ENCODE data around the gene TRPM1.

TRPM1 gene

GRCh38 chr15:31024979-31025378, 76.5 kb downstream of the TRPM1 start:
- DNase-seq = peak; percentile 43 to 69
- H2AFZ ChIP-seq (ENCODE audit: insufficient read depth, low read length, poor library complexity) = no peak overlapping the region
- peak overlapping the region; percentile 34 for H3K14ac ChIP-seq (ENCODE audit: low read length)
- no peaks in the 10 kb centered on the region for H3K79me2 ChIP-seq (ENCODE audit: control insufficient read depth, insufficient read depth, low read length, poor library complexity)
- no peak overlapping the region for H3K4me3 ChIP-seq (ENCODE audit: low read depth, low read length)
- no peak overlapping the region for H2BK12ac ChIP-seq (ENCODE audit: low read length)
- H3K36me3 ChIP-seq (ENCODE audit: control insufficient read depth in 1 of 2, insufficient read depth in 2 of 2, low read length in 2 of 2) = no peaks in the 10 kb centered on the region
- H4K8ac ChIP-seq (ENCODE audit: low read depth, low read length) = no peak overlapping the region
- peaks cover 3% of the 10 kb centered on the region for H3K9me3 ChIP-seq (ENCODE audit: insufficient read depth, low read depth, low read length)
- H3K4ac ChIP-seq (ENCODE audit: low read depth, low read length) = no peak overlapping the region
- H2BK5ac ChIP-seq (ENCODE audit: low read depth, low read length, poor library complexity) = peak overlapping the region; percentile 84
- no peak overlapping the region for H2AK5ac ChIP-seq (ENCODE audit: low read length)
- no peak overlapping the region for H3K23ac ChIP-seq (ENCODE audit: low read length)
- peak overlapping the region; percentile 85 for H4K91ac ChIP-seq (ENCODE audit: low read depth, low read length)
- H3K4me1 ChIP-seq (ENCODE audit: control insufficient read depth in 1 of 2, insufficient read depth in 2 of 2, low read length in 2 of 2) = peaks cover 5 to 22% of the 10 kb centered on the region in 2 experiments
- H3K9ac ChIP-seq (ENCODE audit: low read length) = no peak overlapping the region
- no peak overlapping the region for H4K12ac ChIP-seq (ENCODE audit: low read depth, low read length)
- peak overlapping the region; percentile 61 for H2BK120ac ChIP-seq (ENCODE audit: insufficient read depth, low read length, poor library complexity)
- no peaks in the 10 kb centered on the region for H3K27me3 ChIP-seq (ENCODE audit: insufficient read depth, low read length)
- no peak overlapping the region for H3K18ac ChIP-seq (ENCODE audit: low read length)
- WGBS (ENCODE audit: extremely low coverage, insufficient coverage, insufficient read length) = no CpG with 5 or more reads among the region's 3 CpGs
- H3K79me1 ChIP-seq (ENCODE audit: low read length) = peaks cover 22% of the 10 kb centered on the region
- peak overlapping the region; percentile 17 for H3K4me2 ChIP-seq (ENCODE audit: low read length)
- peak overlapping the region; percentile 86 for H3K27ac ChIP-seq (ENCODE audit: low read depth, low read length)

GRCh38 chr15:31024330-31024729, 77.2 kb downstream of the TRPM1 start:
- H3K36me3 ChIP-seq (ENCODE audit: control insufficient read depth in 1 of 2, insufficient read depth in 2 of 2, low read length in 2 of 2) = no peaks in the 10 kb centered on the region
- H2AK5ac ChIP-seq (ENCODE audit: low read length) = no peak overlapping the region
- no peak overlapping the region for H3K4me3 ChIP-seq (ENCODE audit: low read depth, low read length)
- no peak overlapping the region for H4K91ac ChIP-seq (ENCODE audit: low read depth, low read length)
- peak overlapping the region; percentile 65 for H3K27ac ChIP-seq (ENCODE audit: low read depth, low read length)
- H3K79me1 ChIP-seq (ENCODE audit: low read length) = peaks cover 22% of the 10 kb centered on the region
- H2BK12ac ChIP-seq (ENCODE audit: low read length) = no peak overlapping the region
- peak; percentile 53 to 78 for DNase-seq
- no peak overlapping the region for H3K9ac ChIP-seq (ENCODE audit: low read length)
- no peak overlapping the region for H3K14ac ChIP-seq (ENCODE audit: low read length)
- H3K9me3 ChIP-seq (ENCODE audit: insufficient read depth, low read depth, low read length) = peaks cover 3% of the 10 kb centered on the region
- peaks cover 5 to 22% of the 10 kb centered on the region in 2 experiments for H3K4me1 ChIP-seq (ENCODE audit: control insufficient read depth in 1 of 2, insufficient read depth in 2 of 2, low read length in 2 of 2)
- H3K4ac ChIP-seq (ENCODE audit: low read depth, low read length) = no peak overlapping the region
- peak overlapping the region; percentile 48 for H3K4me2 ChIP-seq (ENCODE audit: low read length)
- H3K23ac ChIP-seq (ENCODE audit: low read length) = no peak overlapping the region
- no peaks in the 10 kb centered on the region for H3K27me3 ChIP-seq (ENCODE audit: insufficient read depth, low read length)
- H4K8ac ChIP-seq (ENCODE audit: low read depth, low read length) = no peak overlapping the region
- no peak overlapping the region for H3K18ac ChIP-seq (ENCODE audit: low read length)
- H2AFZ ChIP-seq (ENCODE audit: insufficient read depth, low read length, poor library complexity) = no peak overlapping the region
- no CpG with 5 or more reads among the region's 5 CpGs for WGBS (ENCODE audit: extremely low coverage, insufficient coverage, insufficient read length)
- no peak overlapping the region for H2BK5ac ChIP-seq (ENCODE audit: low read depth, low read length, poor library complexity)
- H2BK120ac ChIP-seq (ENCODE audit: insufficient read depth, low read length, poor library complexity) = no peak overlapping the region
- H4K12ac ChIP-seq (ENCODE audit: low read depth, low read length) = no peak overlapping the region
- no peaks in the 10 kb centered on the region for H3K79me2 ChIP-seq (ENCODE audit: control insufficient read depth, insufficient read depth, low read length, poor library complexity)

- Histone ChIP-seq H3K14ac (ENCODE audit: low read length) (peak overlapping the region; percentile 35), H3K27me3 (ENCODE audit: insufficient read depth, low read length) (no peaks in the 10 kb centered on the region)
Measured at GRCh38 chr15:31023841-31024240, 77.7 kb downstream of the TRPM1 start.

GRCh38 chr15:31021067-31021665, 80.4 kb downstream of the TRPM1 start:
- Histone ChIP-seq H3K4me3 (ENCODE audit: low read depth, low read length) (no peak overlapping the region), H2AFZ (ENCODE audit: insufficient read depth, low read length, poor library complexity) (no peak overlapping the region), H4K8ac (ENCODE audit: low read depth, low read length) (no peak overlapping the region), H2BK5ac (ENCODE audit: low read depth, low read length, poor library complexity) (no peak overlapping the region), H3K4ac (ENCODE audit: low read depth, low read length) (no peak overlapping the region), H4K12ac (ENCODE audit: low read depth, low read length) (no peak overlapping the region), H3K79me2 (ENCODE audit: control insufficient read depth, insufficient read depth, low read length, poor library complexity) (no peaks in the 10 kb centered on the region), H4K91ac (ENCODE audit: low read depth, low read length) (no peak overlapping the region), H2BK12ac (ENCODE audit: low read length) (peak overlapping the region; percentile 38), H3K18ac (ENCODE audit: low read length) (no peak overlapping the region), H3K79me1 (ENCODE audit: low read length) (peaks cover 22% of the 10 kb centered on the region), H3K4me2 (ENCODE audit: low read length) (no peak overlapping the region), H3K9me3 (ENCODE audit: insufficient read depth, low read depth, low read length) (peaks cover 3% of the 10 kb centered on the region), H3K23ac (ENCODE audit: low read length) (no peak overlapping the region), H3K27me3 (ENCODE audit: insufficient read depth, low read length) (no peaks in the 10 kb centered on the region), H2AK5ac (ENCODE audit: low read length) (no peak overlapping the region), H3K36me3 (ENCODE audit: control insufficient read depth in 1 of 2, insufficient read depth in 2 of 2, low read length in 2 of 2) (no peaks in the 10 kb centered on the region), H2BK120ac (ENCODE audit: insufficient read depth, low read length, poor library complexity) (no peak overlapping the region), H3K9ac (ENCODE audit: low read length) (no peak overlapping the region), H3K27ac (ENCODE audit: low read depth, low read length) (no peak overlapping the region), H3K14ac (ENCODE audit: low read length) (no peak overlapping the region), H3K4me1 (ENCODE audit: control insufficient read depth in 1 of 2, insufficient read depth in 2 of 2, low read length in 2 of 2) (peaks cover 5 to 22% of the 10 kb centered on the region in 2 experiments)
- DNase-seq = peak; percentile 75 to 80
- WGBS (ENCODE audit: extremely low coverage, insufficient coverage, insufficient read length) = no CpG with 5 or more reads among the region's 5 CpGs

More at GRCh38 chr15:31023841-31024240, 77.7 kb downstream of the TRPM1 start:
- no peak overlapping the region for H4K8ac ChIP-seq (ENCODE audit: low read depth, low read length)
- H2BK5ac ChIP-seq (ENCODE audit: low read depth, low read length, poor library complexity) = peak overlapping the region; percentile 52
- H2AFZ ChIP-seq (ENCODE audit: insufficient read depth, low read length, poor library complexity) = no peak overlapping the region
- H3K23ac ChIP-seq (ENCODE audit: low read length) = no peak overlapping the region
- H3K4me1 ChIP-seq (ENCODE audit: control insufficient read depth in 1 of 2, insufficient read depth in 2 of 2, low read length in 2 of 2) = peaks cover 5 to 22% of the 10 kb centered on the region in 2 experiments
- H3K27ac ChIP-seq (ENCODE audit: low read depth, low read length) = peak overlapping the region; percentile 65
- H3K9ac ChIP-seq (ENCODE audit: low read length) = no peak overlapping the region
- WGBS (ENCODE audit: extremely low coverage, insufficient coverage, insufficient read length) = no CpG with 5 or more reads among the region's 5 CpGs
- peak overlapping the region; percentile 14 for H3K4me2 ChIP-seq (ENCODE audit: low read length)
- H3K79me1 ChIP-seq (ENCODE audit: low read length) = peaks cover 22% of the 10 kb centered on the region
- no peak overlapping the region for H3K18ac ChIP-seq (ENCODE audit: low read length)
- peaks cover 3% of the 10 kb centered on the region for H3K9me3 ChIP-seq (ENCODE audit: insufficient read depth, low read depth, low read length)
- no peaks in the 10 kb centered on the region for H3K36me3 ChIP-seq (ENCODE audit: control insufficient read depth in 1 of 2, insufficient read depth in 2 of 2, low read length in 2 of 2)
- H3K79me2 ChIP-seq (ENCODE audit: control insufficient read depth, insufficient read depth, low read length, poor library complexity) = no peaks in the 10 kb centered on the region
- no peak overlapping the region for H3K4me3 ChIP-seq (ENCODE audit: low read depth, low read length)
- H4K91ac ChIP-seq (ENCODE audit: low read depth, low read length) = peak overlapping the region; percentile 67
- H2AK5ac ChIP-seq (ENCODE audit: low read length) = no peak overlapping the region
- peak overlapping the region; percentile 70 for H2BK120ac ChIP-seq (ENCODE audit: insufficient read depth, low read length, poor library complexity)
- peak overlapping the region; percentile 88 for H2BK12ac ChIP-seq (ENCODE audit: low read length)
- H4K12ac ChIP-seq (ENCODE audit: low read depth, low read length) = no peak overlapping the region
- no peak for DNase-seq
- H3K4ac ChIP-seq (ENCODE audit: low read depth, low read length) = no peak overlapping the region
